ENCODE data around the gene C9orf152.

C9orf152 gene

GRCh38 chr9:110208031-110208430, at the start of gene C9orf152:
Gene C9orf152 (minus strand): TSS chr9:110208159. CDS start chr9:110207579, 580 bp downstream.
- DNase-seq (ENCODE audit: low read depth), result no peak

GRCh38 chr9:110257097-110257841, 49.3 kb upstream of the C9orf152 start:
- peak; percentile 7 for DNase-seq (ENCODE audit: low read depth)

- peak; percentile 95 for DNase-seq (ENCODE audit: low read depth)
These were observed 48.6 kb upstream of the C9orf152 start, which contains the start of gene TXN for GRCh38 chr9:110256380-110257096. Gene TXN (minus strand): TSS chr9:110256507. CDS start chr9:110256435, 72 bp downstream.

- peak; percentile 25 for DNase-seq (ENCODE audit: low read depth)
These were observed 47.8 kb upstream of the C9orf152 start for GRCh38 chr9:110255463-110256379.

GRCh38 chr9:110255034-110255462, 47.1 kb upstream of the C9orf152 start:
- no peak for DNase-seq (ENCODE audit: low read depth)

- peak; percentile 0 for DNase-seq (ENCODE audit: low read depth)
These were observed 46.5 kb upstream of the C9orf152 start for GRCh38 chr9:110254500-110254899.

- peak; percentile 29 for DNase-seq (ENCODE audit: low read depth)
These were observed 44.7 kb upstream of the C9orf152 start for GRCh38 chr9:110252509-110253139.

- peak; percentile 0 for DNase-seq (ENCODE audit: low read depth)
These were observed 43.8 kb upstream of the C9orf152 start for GRCh38 chr9:110251770-110252169.

GRCh38 chr9:110251212-110251611, 43.3 kb upstream of the C9orf152 start:
- DNase-seq (ENCODE audit: low read depth), result peak; percentile 0

- DNase-seq (ENCODE audit: low read depth), result peak; percentile 5
These were observed 41.6 kb upstream of the C9orf152 start for GRCh38 chr9:110249603-110250002.

- DNase-seq (ENCODE audit: low read depth), result no peak
These were observed 40.4 kb upstream of the C9orf152 start for GRCh38 chr9:110248361-110248760.

- no peak for DNase-seq (ENCODE audit: low read depth)
These were observed 38.3 kb upstream of the C9orf152 start for GRCh38 chr9:110246214-110246613.

- DNase-seq (ENCODE audit: low read depth), result no peak
These were observed 36.7 kb upstream of the C9orf152 start for GRCh38 chr9:110244616-110245015.

- no peak for DNase-seq (ENCODE audit: low read depth)
These were observed 33.9 kb upstream of the C9orf152 start for GRCh38 chr9:110241858-110242321.

GRCh38 chr9:110241260-110241857, 33.4 kb upstream of the C9orf152 start:
- no peak for DNase-seq (ENCODE audit: low read depth)

GRCh38 chr9:110240198-110240597, 32.2 kb upstream of the C9orf152 start:
- DNase-seq (ENCODE audit: low read depth), result no peak

- no peak for DNase-seq (ENCODE audit: low read depth)
These were observed 20.4 kb upstream of the C9orf152 start for GRCh38 chr9:110228321-110228720.

GRCh38 chr9:110224583-110224982, 16.6 kb upstream of the C9orf152 start:
- no peak for DNase-seq (ENCODE audit: low read depth)

- DNase-seq (ENCODE audit: low read depth), result no peak
These were observed 12.8 kb upstream of the C9orf152 start for GRCh38 chr9:110220809-110221208.

- peak; percentile 52 for DNase-seq (ENCODE audit: low read depth)
These were observed 9.7 kb upstream of the C9orf152 start for GRCh38 chr9:110217656-110218099.
